Upper lobe of left lung (tissue), 4 donors: ENCODE results near the gene C16orf82.

Experiments
- POLR2A ChIP-seq, 4 donors: fragments of 450-650 bp; IDR thresholded peaks; one replicate each; pipeline ENCODE4 v1.5.1; 2016 to 2017; ENCODE audit warnings: antibody characterized with exemption in 4 of 4, mild to moderate bottlenecking in 2 of 4
- POLR2AphosphoS5 ChIP-seq, 2 donors: sonication (generic); formaldehyde crosslinking; IDR thresholded peaks; one replicate each; pipeline ENCODE4 v1.5.1; 2017; ENCODE audit warnings: antibody characterized with exemption in 2 of 2

GRCh38 chr16:27113341-27113841, 46.7 kb downstream of the C16orf82 start:
- no peak for TF ChIP-seq POLR2AphosphoS5 (IDR thresholded peaks at IDR 0.05)
- no peak for TF ChIP-seq POLR2A (IDR thresholded peaks at IDR 0.05)
